Measurements from ENCODE around the gene SAA4.

The SAA4 gene

GRCh38 chr11:18236664-18237356 lies at the start of gene SAA4:
Gene SAA4, minus strand, starts transcription at chr11:18236802. Its CDS starts 876 bp downstream, at chr11:18235926.
- ATAC-seq: no peak

GRCh38 chr11:18285841-18286240 lies 49.2 kb upstream of the SAA4 start:
- TF ChIP-seq ZFP30 (CRISPR knock-in tag; IDR thresholded peaks at IDR 0.05) (no peak), RARB (CRISPR knock-in tag; IDR thresholded peaks at IDR 0.05) (no peak), CSRNP3 (CRISPR knock-in tag; IDR thresholded peaks at IDR 0.05) (no peak), POU6F1 (CRISPR knock-in tag; IDR thresholded peaks at IDR 0.05; ENCODE audit: borderline replicate concordance, low read depth) (no peak), CSDC2 (CRISPR knock-in tag; IDR thresholded peaks at IDR 0.05) (no peak), ISL1 (CRISPR knock-in tag; IDR thresholded peaks at IDR 0.05) (no peak), TCF4 (CRISPR knock-in tag; IDR thresholded peaks at IDR 0.05; ENCODE audit: borderline replicate concordance) (no peak), BACH2 (CRISPR knock-in tag; IDR thresholded peaks at IDR 0.05; ENCODE audit: borderline replicate concordance) (no peak), GLIS3 (CRISPR knock-in tag; IDR thresholded peaks at IDR 0.05) (no peak), ZC3H10 (CRISPR knock-in tag; IDR thresholded peaks at IDR 0.05) (no peak), PATZ1 (CRISPR knock-in tag; IDR thresholded peaks at IDR 0.05; ENCODE audit: borderline replicate concordance) (no peak)
- no peak for ATAC-seq

More at GRCh38 chr11:18236664-18237356, at the start of gene SAA4:
- TF ChIP-seq PPARA (CRISPR knock-in tag; IDR thresholded peaks at IDR 0.05; ENCODE audit: borderline replicate concordance) (no peak), ARNTL (CRISPR knock-in tag; IDR thresholded peaks at IDR 0.05; ENCODE audit: borderline replicate concordance, low read depth) (no peak), CSRNP3 (CRISPR knock-in tag; IDR thresholded peaks at IDR 0.05) (no peak), ZNF8 (CRISPR knock-in tag; IDR thresholded peaks at IDR 0.05) (no peak), ZC3H10 (CRISPR knock-in tag; IDR thresholded peaks at IDR 0.05) (no peak), RARB (CRISPR knock-in tag; IDR thresholded peaks at IDR 0.05) (no peak), ISL1 (CRISPR knock-in tag; IDR thresholded peaks at IDR 0.05) (no peak), SNAI2 (CRISPR knock-in tag; IDR thresholded peaks at IDR 0.05) (no peak), GLIS3 (CRISPR knock-in tag; IDR thresholded peaks at IDR 0.05) (no peak), CSDC2 (CRISPR knock-in tag; IDR thresholded peaks at IDR 0.05) (no peak), TSHZ2 (CRISPR knock-in tag; IDR thresholded peaks at IDR 0.05) (no peak), ZFP30 (CRISPR knock-in tag; IDR thresholded peaks at IDR 0.05) (no peak)

- TF ChIP-seq TOX (CRISPR knock-in tag; IDR thresholded peaks at IDR 0.05; ENCODE audit: borderline replicate concordance) (no peak), ZNF70 (CRISPR knock-in tag; IDR thresholded peaks at IDR 0.05) (no peak), ESRRG (CRISPR knock-in tag; IDR thresholded peaks at IDR 0.05) (no peak), CSRNP3 (CRISPR knock-in tag; IDR thresholded peaks at IDR 0.05) (no peak), RARB (CRISPR knock-in tag; IDR thresholded peaks at IDR 0.05) (no peak), ZFP30 (CRISPR knock-in tag; IDR thresholded peaks at IDR 0.05) (no peak), ISL1 (CRISPR knock-in tag; IDR thresholded peaks at IDR 0.05) (no peak), OSR1 (CRISPR knock-in tag; IDR thresholded peaks at IDR 0.05) (no peak), CSDC2 (CRISPR knock-in tag; IDR thresholded peaks at IDR 0.05) (no peak), ZNF565 (CRISPR knock-in tag; conservative IDR thresholded peaks at IDR 0.05; ENCODE audit: low read depth) (no peak), ZFP3 (CRISPR knock-in tag; IDR thresholded peaks at IDR 0.05) (no peak), ZNF8 (CRISPR knock-in tag; IDR thresholded peaks at IDR 0.05) (no peak), TCF4 (CRISPR knock-in tag; IDR thresholded peaks at IDR 0.05; ENCODE audit: borderline replicate concordance) (no peak), BACH2 (CRISPR knock-in tag; IDR thresholded peaks at IDR 0.05; ENCODE audit: borderline replicate concordance) (no peak)
- ATAC-seq: no peak
Observed at GRCh38 chr11:18282626-18283025, 46.0 kb upstream of the SAA4 start.
